Mucosa of rectum (tissue), 2 donors: ENCODE data around the gene SMIM7.
A peak's percentile ranks its signal among the peaks of the same experiment; 100 is the strongest.

Source experiments
- H3K27ac ChIP-seq, 2 donors: one replicate each; pipeline ENCODE4 v1.7.0; 2013; ENCODE audit warnings: inconsistent platforms in 2 of 2, low read depth in 2 of 2, low read length in 2 of 2
- H3K27me3 ChIP-seq, 2 donors: one replicate each; pipeline ENCODE4 v1.7.0; 2013; ENCODE audit warnings: low read length in 2 of 2; ENCODE audit not compliant: control insufficient read depth in 2 of 2, insufficient read depth in 2 of 2
- H3K36me3 ChIP-seq, 2 donors: one replicate each; pipeline ENCODE4 v1.7.0; 2013; ENCODE audit warnings: low read length in 2 of 2; ENCODE audit not compliant: control insufficient read depth in 2 of 2, insufficient read depth in 2 of 2
- H3K4me1 ChIP-seq, 2 donors: one replicate each; pipeline ENCODE4 v1.7.0; 2013; ENCODE audit warnings: low read length in 2 of 2, mild to moderate bottlenecking in 1 of 2; ENCODE audit not compliant: control insufficient read depth in 2 of 2, insufficient read depth in 2 of 2
- H3K4me3 ChIP-seq, 2 donors: one replicate each; pipeline ENCODE4 v1.7.0; 2013; ENCODE audit warnings: low read length in 2 of 2
- H3K9ac ChIP-seq, 2 donors: one replicate each; pipeline ENCODE4 v1.7.0; 2013; ENCODE audit warnings: low read length in 2 of 2, low read depth in 1 of 2, mild to moderate bottlenecking in 1 of 2
- H3K9me3 ChIP-seq, 2 donors: one replicate each; pipeline ENCODE4 v1.7.0; 2013; ENCODE audit warnings: low read length in 2 of 2; ENCODE audit not compliant: control insufficient read depth in 2 of 2
- donor health status: healthy.
- donor health status: Normal muscosa, but diverticular disease.

Gene SMIM7

GRCh38 chr19:16659832-16660708, at the start of gene SMIM7:
Gene SMIM7, minus strand, starts transcription at chr19:16660144. Its CDS starts 34 bp downstream, at chr19:16660110.
- Histone ChIP-seq H3K4me1 (peaks cover 17 to 23% of the 10 kb centered on the region in 2 donors), H3K9ac (peak within 1 kb of the TSS; percentile 78 to 90)

DNA sequence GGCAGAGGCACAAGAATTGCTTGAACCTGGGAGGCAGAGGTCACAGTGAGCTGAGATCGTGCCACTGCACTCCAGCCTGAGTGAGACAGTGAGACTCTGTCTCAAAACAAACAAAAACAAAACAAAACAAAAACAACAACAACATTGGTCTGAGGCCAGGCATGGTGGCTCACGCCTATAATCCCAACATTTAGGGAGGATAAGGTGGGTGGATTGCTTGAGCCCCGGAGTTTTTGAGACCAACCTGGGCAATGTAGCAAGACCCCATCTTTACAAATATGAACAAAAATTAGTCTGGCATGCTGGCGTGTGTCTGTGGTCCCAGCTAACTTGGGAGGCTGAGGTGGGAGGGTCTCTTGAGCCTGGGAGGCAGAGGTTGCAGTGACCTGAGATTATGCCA, 43.7 kb upstream of the SMIM7 start:
- no peaks in the 10 kb centered on the region for H3K9me3 ChIP-seq
- no peaks in the 10 kb centered on the region for H3K36me3 ChIP-seq
- no peaks in the 10 kb centered on the region for H3K4me1 ChIP-seq
- H3K27ac ChIP-seq = no peak overlapping the region
- no peaks in the 10 kb centered on the region for H3K27me3 ChIP-seq
- no peak overlapping the region for H3K9ac ChIP-seq
- H3K4me3 ChIP-seq = no peak overlapping the region

More at GRCh38 chr19:16659832-16660708, at the start of gene SMIM7:
- H3K9me3 ChIP-seq = no peaks in the 10 kb centered on the region
- H3K27me3 ChIP-seq = no peaks in the 10 kb centered on the region
- peak within 1 kb of the TSS; percentile 90 to 95 for H3K27ac ChIP-seq
- peaks cover 21 to 37% of the 10 kb centered on the region in 2 donors for H3K36me3 ChIP-seq
- H3K4me3 ChIP-seq = peak within 1 kb of the TSS; percentile 82 to 97

DNA sequence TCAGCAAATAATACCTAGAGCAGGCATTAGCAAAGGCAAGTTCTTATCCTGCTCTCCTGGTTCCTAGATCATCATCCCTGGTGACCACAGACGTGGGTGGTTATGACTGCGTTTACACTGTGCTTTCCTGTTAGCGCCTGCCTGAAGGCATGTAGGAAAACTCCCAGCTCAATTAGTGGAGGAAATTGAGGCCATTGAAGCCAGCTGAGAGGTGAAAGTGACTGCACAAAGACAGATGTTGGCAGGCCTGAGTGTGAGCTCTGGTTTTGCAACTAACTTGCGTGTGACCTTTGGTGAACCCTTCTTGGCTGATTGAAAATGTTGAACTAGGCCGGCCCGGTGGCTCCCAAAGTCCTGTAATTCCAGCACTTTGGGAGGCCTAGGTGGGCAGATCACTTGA, 42.2 kb upstream of the SMIM7 start:
- H3K9ac ChIP-seq = no peak overlapping the region
- H3K4me3 ChIP-seq = no peak overlapping the region
- no peaks in the 10 kb centered on the region for H3K27me3 ChIP-seq
- H3K36me3 ChIP-seq = no peaks in the 10 kb centered on the region
- H3K27ac ChIP-seq = no peak overlapping the region
- no peaks in the 10 kb centered on the region for H3K9me3 ChIP-seq
- no peaks in the 10 kb centered on the region for H3K4me1 ChIP-seq

DNA sequence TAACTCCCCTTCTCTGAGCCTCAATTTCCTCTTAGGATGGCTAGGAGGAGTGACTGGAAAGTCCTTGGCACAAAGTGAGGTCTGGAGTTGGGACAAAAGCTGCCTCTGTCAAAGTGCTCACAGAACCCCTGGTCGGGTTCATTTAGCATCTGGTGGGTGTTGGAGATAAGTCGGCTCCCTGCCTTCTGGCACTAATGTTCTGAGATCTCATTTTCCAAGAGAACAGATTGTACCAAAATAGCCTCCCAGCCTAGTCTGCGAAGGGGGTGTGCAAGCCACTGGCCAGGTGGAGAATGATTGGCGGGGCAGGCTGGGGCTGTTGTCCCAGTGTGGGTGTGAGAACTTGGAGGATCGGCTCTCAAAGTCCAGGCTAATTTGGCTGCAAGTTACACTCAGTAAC, 39.0 kb upstream of the SMIM7 start:
- H3K9me3 ChIP-seq = no peaks in the 10 kb centered on the region
- no peaks in the 10 kb centered on the region for H3K36me3 ChIP-seq
- no peak overlapping the region for H3K9ac ChIP-seq
- H3K4me3 ChIP-seq = no peak overlapping the region
- no peak overlapping the region for H3K27ac ChIP-seq
- no peaks in the 10 kb centered on the region for H3K27me3 ChIP-seq
- no peaks in the 10 kb centered on the region for H3K4me1 ChIP-seq

- Histone ChIP-seq H3K36me3 (no peaks in the 10 kb centered on the region), H3K9me3 (no peaks in the 10 kb centered on the region), H3K4me1 (no peaks in the 10 kb centered on the region), H3K9ac (no peak overlapping the region), H3K4me3 (no peak overlapping the region), H3K27ac (no peak overlapping the region), H3K27me3 (no peaks in the 10 kb centered on the region)
Measured at GRCh38 chr19:16688084-16688483, 28.1 kb upstream of the SMIM7 start.

- Histone ChIP-seq H3K4me1 (no peaks in the 10 kb centered on the region), H3K4me3 (no peak overlapping the region), H3K36me3 (peaks cover 0 to 6% of the 10 kb centered on the region in 2 donors), H3K27ac (no peak overlapping the region), H3K27me3 (no peaks in the 10 kb centered on the region), H3K9ac (no peak overlapping the region), H3K9me3 (no peaks in the 10 kb centered on the region)
Measured at GRCh38 chr19:16684216-16684615, 24.3 kb upstream of the SMIM7 start.

- Histone ChIP-seq H3K4me3 (no peak overlapping the region), H3K36me3 (peaks cover 0 to 6% of the 10 kb centered on the region in 2 donors), H3K9ac (no peak overlapping the region), H3K27ac (no peak overlapping the region), H3K4me1 (no peaks in the 10 kb centered on the region), H3K27me3 (no peaks in the 10 kb centered on the region), H3K9me3 (no peaks in the 10 kb centered on the region)
Measured at GRCh38 chr19:16682539-16682938, 22.6 kb upstream of the SMIM7 start.

DNA sequence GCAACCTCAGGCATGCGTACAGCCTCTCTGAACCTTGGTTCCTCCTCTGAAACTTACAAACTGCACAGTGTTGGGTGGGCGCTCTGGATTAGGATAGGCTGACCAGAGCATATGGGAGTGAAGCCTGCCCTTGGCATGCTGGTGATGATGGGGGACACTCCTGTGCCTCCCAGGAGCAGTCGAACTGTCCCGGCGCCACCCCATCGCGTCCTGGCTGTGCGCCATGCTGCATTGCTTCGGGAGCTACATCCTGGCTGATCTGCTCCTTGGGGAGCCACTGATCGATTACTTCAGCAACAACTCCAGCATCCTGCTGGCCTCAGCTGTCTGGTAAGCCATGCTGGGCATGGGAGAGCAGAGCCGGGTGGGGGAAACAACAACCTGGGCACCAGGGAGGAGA, 19.9 kb upstream of the SMIM7 start:
- H3K4me3 ChIP-seq = no peak overlapping the region
- peaks cover 0 to 6% of the 10 kb centered on the region in 2 donors for H3K36me3 ChIP-seq
- no peaks in the 10 kb centered on the region for H3K9me3 ChIP-seq
- no peak overlapping the region for H3K27ac ChIP-seq
- H3K4me1 ChIP-seq = no peaks in the 10 kb centered on the region
- no peaks in the 10 kb centered on the region for H3K27me3 ChIP-seq
- no peak overlapping the region for H3K9ac ChIP-seq

DNA sequence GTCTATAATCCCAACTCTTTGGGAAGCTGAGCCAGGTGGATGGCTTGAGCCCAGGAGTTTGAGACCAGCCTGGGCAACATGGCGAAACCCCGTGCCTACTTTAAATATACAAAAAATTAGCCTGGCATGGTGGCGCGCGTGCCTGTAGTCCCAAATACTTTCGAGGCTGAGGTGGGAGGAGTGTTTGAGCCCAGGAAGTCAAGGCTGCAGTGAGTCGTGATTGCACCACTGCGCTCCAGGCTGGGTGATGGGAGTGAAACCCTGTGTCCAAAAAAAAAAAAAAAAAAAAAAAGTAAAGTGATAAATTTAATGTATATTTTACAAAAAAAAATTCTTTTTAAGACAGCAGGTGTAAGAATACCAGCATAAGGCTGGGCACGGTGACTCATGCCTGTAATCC, 18.6 kb upstream of the SMIM7 start:
- Histone ChIP-seq H3K9me3 (no peaks in the 10 kb centered on the region), H3K27me3 (no peaks in the 10 kb centered on the region), H3K27ac (no peak overlapping the region), H3K9ac (no peak overlapping the region), H3K36me3 (peaks cover 0 to 6% of the 10 kb centered on the region in 2 donors), H3K4me1 (no peaks in the 10 kb centered on the region), H3K4me3 (no peak overlapping the region)

GRCh38 chr19:16677055-16677454, 17.1 kb upstream of the SMIM7 start:
- H3K4me1 ChIP-seq = no peaks in the 10 kb centered on the region
- H3K9me3 ChIP-seq = no peaks in the 10 kb centered on the region
- H3K27ac ChIP-seq = no peak overlapping the region
- no peaks in the 10 kb centered on the region for H3K27me3 ChIP-seq
- no peak overlapping the region for H3K4me3 ChIP-seq
- H3K36me3 ChIP-seq = peaks cover 0 to 6% of the 10 kb centered on the region in 2 donors
- no peak overlapping the region for H3K9ac ChIP-seq
